Loucy (cell line): Measurements from ENCODE around the gene PSME2.

Experiments used
- CTCF ChIP-seq: fragments of 200-600 bp; sonication (generic); conservative IDR thresholded peaks from 2 replicates; pipeline ENCODE4 v1.5.1; 2014; ENCODE audit warnings: mild to moderate bottlenecking, antibody characterized with exemption, low read length
- EZH2phosphoT487 ChIP-seq: fragments of 200-600 bp; IDR thresholded peaks from 2 replicates; pipeline ENCODE4 v1.6.1; 2018; ENCODE audit warnings: antibody characterized with exemption, mild to moderate bottlenecking, moderate library complexity, borderline replicate concordance

GRCh38 chr14:24188251-24189058, 42.0 kb upstream of the PSME2 start, which contains the start of gene IPO4:
- no peak for TF ChIP-seq CTCF
- no peak for TF ChIP-seq EZH2phosphoT487
